Tibial artery (tissue), 4 donors: ENCODE measurements around the gene NCKAP1.
"Not testable (repeated sequence)": the region's sequence is repeated elsewhere in the genome, so short reads cannot be mapped to it uniquely, and the experiment has no call there.

Experiments used
- DNase-seq, 2 donors: peaks; one replicate each; pipeline ENCODE4 v3.0.0-alpha.2; 2019
- H3K27ac ChIP-seq, 2 donors: fragments of 200-600 bp; sonication (generic) in 1 of 2; 1 replicate in 1 of 2; 2 replicates in 1 of 2; pipeline ENCODE4 v1.5.1; 2018 to 2019; ENCODE audit warnings: mild to moderate bottlenecking in 1 of 2
- H3K27me3 ChIP-seq, 2 donors: fragments of 200-600 bp; sonication (generic) in 1 of 2; one replicate each; pipeline versions ENCODE4 v1.5.1 to v1.6.0; 2016 to 2019
- H3K36me3 ChIP-seq, 3 donors: fragments of 200-600 bp; sonication (generic) in 2 of 3; one replicate each; pipeline ENCODE4 v1.5.1; 2016 to 2019; ENCODE audit warnings: mild to moderate bottlenecking in 2 of 3
- H3K4me1 ChIP-seq, 4 donors: fragments of 200-600 bp; sonication (generic) in 2 of 4; 1 replicate in 3 of 4; 2 replicates in 1 of 4; pipeline ENCODE4 v1.5.1; 2016 to 2019
- H3K4me3 ChIP-seq, 2 donors: fragments of 200-600 bp; sonication (generic) in 1 of 2; 1 replicate in 1 of 2; 2 replicates in 1 of 2; pipeline ENCODE4 v1.5.1; 2018 to 2019; ENCODE audit warnings: mild to moderate bottlenecking in 2 of 2
- H3K9me3 ChIP-seq, 3 donors: fragments of 200-600 bp; sonication (generic) in 1 of 3; one replicate each; pipeline ENCODE4 v1.5.1; 2016 to 2019
- CTCF ChIP-seq, 2 experiments: fragments of 200-600 bp in 1 of 2; fragments of 450-650 bp in 1 of 2; IDR thresholded peaks; one replicate each; pipeline ENCODE4 v1.5.1; 2017 to 2019; ENCODE audit warnings: antibody characterized with exemption in 2 of 2, mild to moderate bottlenecking in 1 of 2, moderate library complexity in 1 of 2
- intact Hi-C: fragments of 100-400 bp; cut with DNase I; formaldehyde crosslinking; loops from one replicate; pipeline ENCODE4 v1.15.0; 2023; ENCODE audit warnings: low total_unique reads

The NCKAP1 gene

GRCh38 chr2:182887093-182887492 is 151.2 kb downstream of the NCKAP1 start:
- no peak for DNase-seq
- intact Hi-C loops: no loop called here
- no peaks in the 10 kb centered on the region for H3K27me3 ChIP-seq
- TF ChIP-seq CTCF (IDR thresholded peaks at IDR 0.05): no peak
- H3K27ac ChIP-seq: peak overlapping the region in 1 of 2 donors; percentile 38
- no peak overlapping the region for H3K4me3 ChIP-seq
- peaks cover 0 to 42% (median 5%) of the 10 kb centered on the region in 4 donors for H3K4me1 ChIP-seq
- H3K36me3 ChIP-seq: no peaks in the 10 kb centered on the region
- no peaks in the 10 kb centered on the region for H3K9me3 ChIP-seq

DNA sequence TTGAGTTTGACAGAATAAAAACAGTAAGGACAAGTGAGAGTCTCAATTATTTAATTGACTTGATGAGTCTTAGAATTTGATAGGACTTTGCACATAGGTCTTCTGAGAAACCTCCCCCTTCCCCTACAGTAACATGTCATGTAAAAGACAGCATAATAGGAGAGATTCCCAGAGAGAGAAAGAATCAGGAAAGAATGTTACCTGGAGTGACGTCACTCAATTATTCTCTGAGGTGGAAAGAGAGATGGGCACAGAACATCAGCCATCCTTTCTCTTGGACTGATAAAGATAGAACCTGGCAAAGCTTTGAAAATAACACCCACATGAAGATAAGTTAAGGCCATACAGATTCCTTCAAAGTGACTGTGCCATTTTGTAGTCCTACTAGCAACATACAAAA is 152.5 kb downstream of the NCKAP1 start:
- Histone ChIP-seq H3K27me3 (no peaks in the 10 kb centered on the region), H3K27ac (peak overlapping the region in 1 of 2 donors; percentile 38), H3K36me3 (no peaks in the 10 kb centered on the region), H3K4me3 (no peak overlapping the region), H3K9me3 (no peaks in the 10 kb centered on the region), H3K4me1 (peaks cover 0 to 41% (median 5%) of the 10 kb centered on the region in 4 donors)
- TF ChIP-seq CTCF (IDR thresholded peaks at IDR 0.05): no peak
- intact Hi-C loops: no loop called here
- DNase-seq: no peak

GRCh38 chr2:182883451-182883850 is 154.8 kb downstream of the NCKAP1 start:
- Histone ChIP-seq H3K36me3 (no peaks in the 10 kb centered on the region), H3K4me3 (no peak overlapping the region), H3K27me3 (no peaks in the 10 kb centered on the region), H3K27ac (peak overlapping the region; percentile 30 to 52), H3K9me3 (no peaks in the 10 kb centered on the region), H3K4me1 (peaks cover 0 to 41% (median 5%) of the 10 kb centered on the region in 4 donors)
- DNase-seq: no peak
- intact Hi-C loops: no loop called here
- no peak for TF ChIP-seq CTCF (IDR thresholded peaks at IDR 0.05)

GRCh38 chr2:182880100-182880499 is 158.2 kb downstream of the NCKAP1 start:
- H3K27me3 ChIP-seq, H3K27ac ChIP-seq, H3K4me3 ChIP-seq, DNase-seq, H3K9me3 ChIP-seq, intact Hi-C loops, H3K36me3 ChIP-seq: not testable (repeated sequence)
- H3K4me1 ChIP-seq: peaks cover 0 to 23% (median 0%) of the 10 kb centered on the region in 4 donors

GRCh38 chr2:182876653-182877052 is 161.6 kb downstream of the NCKAP1 start:
- H3K4me3 ChIP-seq, H3K9me3 ChIP-seq, H3K36me3 ChIP-seq, intact Hi-C loops, DNase-seq, H3K27ac ChIP-seq, H3K4me1 ChIP-seq, H3K27me3 ChIP-seq: not testable (repeated sequence)

DNA sequence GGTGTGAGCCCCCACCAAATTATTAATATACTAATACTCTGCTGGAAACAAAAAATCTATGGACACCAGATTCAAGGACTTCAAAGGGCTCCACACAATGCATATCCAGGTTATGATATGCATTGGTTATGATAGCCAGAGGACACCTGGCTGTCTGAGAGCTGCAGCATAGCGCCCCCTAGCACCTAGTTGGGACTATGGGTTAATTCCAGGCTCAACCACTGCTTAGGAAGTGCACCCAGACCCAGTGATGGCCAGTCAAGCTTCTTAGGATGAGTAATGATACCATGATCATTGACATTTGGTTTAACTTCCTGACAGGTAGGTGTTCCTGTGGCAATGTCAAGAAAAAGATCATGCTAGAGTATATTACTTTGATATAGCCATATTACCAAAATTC is 168.0 kb downstream of the NCKAP1 start:
- Histone ChIP-seq H3K27ac (no peak overlapping the region), H3K9me3 (no peaks in the 10 kb centered on the region), H3K36me3 (no peaks in the 10 kb centered on the region), H3K4me3 (no peak overlapping the region), H3K4me1 (peaks cover 0 to 21% (median 10%) of the 10 kb centered on the region in 4 donors), H3K27me3 (no peaks in the 10 kb centered on the region)
- DNase-seq: no peak
- intact Hi-C loops: no loop called here
- no peak for TF ChIP-seq CTCF (IDR thresholded peaks at IDR 0.05)
